ENCODE data around the gene C1orf159. TPM values are rescaled to one million over a fixed set of nuclear protein-coding genes. Genes with fewer than 3 reads are reported as not detected.

Gene C1orf159
- polyA plus RNA-seq, 2 of the 4 experiments (the other 2 are of a cell fraction): 4.0 to 10.2 TPM

DNA sequence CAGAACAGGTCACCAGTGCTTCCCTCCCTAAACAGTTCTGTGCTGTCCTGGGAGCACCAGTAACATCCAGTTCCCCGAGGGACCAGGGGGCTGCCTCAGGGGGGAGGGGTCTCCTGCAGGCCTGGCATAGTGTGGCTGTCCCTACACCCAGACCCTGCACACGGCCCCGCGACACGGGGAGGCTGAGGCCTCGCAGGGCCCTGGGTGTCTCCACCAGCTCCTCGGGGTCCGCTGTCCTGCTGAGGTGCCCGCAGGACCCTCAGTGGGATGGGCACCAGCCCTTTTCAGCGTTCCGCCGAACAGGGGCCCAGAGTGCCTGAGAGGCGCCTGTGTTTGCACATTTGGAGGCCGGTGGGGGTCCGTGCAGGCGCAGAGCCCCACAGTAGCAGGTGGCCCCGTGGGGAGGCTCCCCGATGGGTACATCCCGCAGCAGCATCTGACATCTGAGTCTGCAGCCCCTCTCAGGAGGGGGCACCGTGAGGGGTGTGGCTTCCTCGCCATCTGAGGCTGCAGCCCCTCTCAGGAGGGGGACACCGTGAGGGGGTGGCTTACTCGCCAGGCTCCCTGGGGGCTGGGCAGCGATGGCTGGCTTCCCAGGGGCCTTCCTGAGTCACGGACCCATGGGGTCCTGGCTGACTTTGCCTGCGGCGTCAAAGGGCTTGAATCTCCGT lies 18.5 kb upstream of the C1orf159 start:
- TF ChIP-seq POLR2A (IDR thresholded peaks at IDR 0.05; ENCODE audit: low read length) (no peak), SREBF2 (IDR thresholded peaks at IDR 0.05) (no peak), CBX2 (IDR thresholded peaks at IDR 0.05; ENCODE audit: borderline replicate concordance, low read depth) (no peak), SMC3 (IDR thresholded peaks at IDR 0.05) (no peak), MAFK (IDR thresholded peaks at IDR 0.05; ENCODE audit: partially characterized antibody) (no peak), TP53 (CRISPR knock-in tag; IDR thresholded peaks at IDR 0.05) (no peak), TFCP2L1 (CRISPR knock-in tag; IDR thresholded peaks at IDR 0.05) (no peak), GATA3 (IDR thresholded peaks at IDR 0.05; ENCODE audit: borderline replicate concordance) (no peak), RCOR1 (IDR thresholded peaks at IDR 0.05; ENCODE audit: low read depth, low read length) (no peak)
- TF ChIP-seq, protein P1, sequence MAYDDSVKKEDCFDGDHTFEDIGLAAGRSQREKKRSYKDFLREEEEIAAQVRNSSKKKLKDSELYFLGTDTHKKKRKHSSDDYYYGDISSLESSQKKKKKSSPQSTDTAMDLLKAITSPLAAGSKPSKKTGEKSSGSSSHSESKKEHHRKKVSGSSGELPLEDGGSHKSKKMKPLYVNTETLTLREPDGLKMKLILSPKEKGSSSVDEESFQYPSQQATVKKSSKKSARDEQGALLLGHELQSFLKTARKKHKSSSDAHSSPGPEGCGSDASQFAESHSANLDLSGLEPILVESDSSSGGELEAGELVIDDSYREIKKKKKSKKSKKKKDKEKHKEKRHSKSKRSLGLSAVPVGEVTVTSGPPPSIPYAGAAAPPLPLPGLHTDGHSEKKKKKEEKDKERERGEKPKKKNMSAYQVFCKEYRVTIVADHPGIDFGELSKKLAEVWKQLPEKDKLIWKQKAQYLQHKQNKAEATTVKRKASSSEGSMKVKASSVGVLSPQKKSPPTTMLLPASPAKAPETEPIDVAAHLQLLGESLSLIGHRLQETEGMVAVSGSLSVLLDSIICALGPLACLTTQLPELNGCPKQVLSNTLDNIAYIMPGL (CRISPR knock-in tag; IDR thresholded peaks at IDR 0.05; ENCODE audit: borderline replicate concordance): no peak
- TF ChIP-seq, protein P2, sequence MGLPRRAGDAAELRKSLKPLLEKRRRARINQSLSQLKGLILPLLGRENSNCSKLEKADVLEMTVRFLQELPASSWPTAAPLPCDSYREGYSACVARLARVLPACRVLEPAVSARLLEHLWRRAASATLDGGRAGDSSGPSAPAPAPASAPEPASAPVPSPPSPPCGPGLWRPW (IDR thresholded peaks at IDR 0.05): no peak
- ATAC-seq: no peak
- Histone ChIP-seq H3K4me3 (no peak overlapping the region), H3K9me3 (no peaks in the 10 kb centered on the region), H3K4me1 (no peaks in the 10 kb centered on the region), H3K4me2 (no peak overlapping the region), H3K27ac (no peak overlapping the region)
- no CpG with 5 or more reads among the region's 28 CpGs for WGBS (ENCODE audit: missing lambda C conversion rate)
- no peak for DNase-seq (ENCODE audit: low read depth in 1 of 2, low spot score in 1 of 2)
- FAIRE-seq: no peak
- POLR2A ChIA-PET: no interaction called here
- CTCF ChIA-PET: interaction anchor here (1.0 kb wide), 1 partner anchor 13 kb away, joined by 3 read pairs; no protein-coding TSS in a partner anchor

DNA sequence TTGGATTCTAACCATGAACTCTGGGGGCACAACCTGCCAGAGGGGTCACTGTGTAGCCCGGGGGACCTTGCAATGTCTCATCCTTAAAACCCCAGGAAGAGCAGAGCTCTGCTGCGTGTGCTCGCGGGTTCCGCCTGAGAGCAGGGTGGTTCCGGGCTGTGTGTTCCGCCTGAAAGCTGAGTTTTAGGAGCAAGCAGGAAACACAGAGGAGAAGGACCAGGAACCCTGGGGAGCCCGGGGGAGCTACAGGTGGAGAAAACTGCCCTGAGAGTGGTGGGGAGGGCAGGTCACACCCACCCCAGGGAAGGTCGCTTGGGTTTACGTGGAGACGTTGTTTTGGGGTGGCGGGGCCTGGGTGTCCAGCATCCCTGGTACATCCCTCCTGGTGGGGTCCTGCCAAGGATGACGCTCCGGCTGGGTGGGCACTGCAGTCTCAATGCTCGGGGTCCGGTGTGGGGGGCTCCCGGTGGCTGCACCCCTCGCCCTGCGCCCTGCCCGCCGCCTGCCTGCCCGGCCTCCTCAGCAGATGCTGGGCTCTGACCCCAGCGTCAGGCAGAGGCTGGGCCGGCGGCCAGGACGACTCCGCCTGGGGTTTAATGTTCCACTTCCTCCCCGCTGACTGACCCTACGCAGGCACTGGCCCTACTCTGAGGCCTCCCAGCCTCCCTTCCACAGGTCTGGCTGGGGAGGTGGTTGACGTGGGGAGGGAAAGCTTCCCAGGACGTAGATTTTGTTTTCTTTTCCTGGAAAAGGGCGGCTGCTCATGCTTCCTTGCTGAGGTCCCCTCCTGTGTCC lies 17.3 kb upstream of the C1orf159 start:
- POLR2A ChIA-PET: no interaction called here
- no peak overlapping the region for H3K27ac ChIP-seq
- no peak for ATAC-seq
- 82% methylated on average over 17 of the region's 32 CpGs for WGBS (ENCODE audit: missing lambda C conversion rate)
- FAIRE-seq: no peak
- H3K4me2 ChIP-seq: no peak overlapping the region
- CTCF ChIA-PET: interaction anchor here (2.0 kb wide), 1 partner anchor 10 kb away, joined by 7 read pairs; no protein-coding TSS in a partner anchor
- H3K4me3 ChIP-seq: no peak overlapping the region
- H3K9me3 ChIP-seq: no peaks in the 10 kb centered on the region
- DNase-seq (ENCODE audit: low read depth in 1 of 2, low spot score in 1 of 2): no peak
- TF ChIP-seq POLR2A (IDR thresholded peaks at IDR 0.05; ENCODE audit: low read length): no peak
- no peak for TF ChIP-seq TFCP2L1 (CRISPR knock-in tag; IDR thresholded peaks at IDR 0.05)
- no peak for TF ChIP-seq SREBF2 (IDR thresholded peaks at IDR 0.05)
- no peaks in the 10 kb centered on the region for H3K4me1 ChIP-seq

DNA sequence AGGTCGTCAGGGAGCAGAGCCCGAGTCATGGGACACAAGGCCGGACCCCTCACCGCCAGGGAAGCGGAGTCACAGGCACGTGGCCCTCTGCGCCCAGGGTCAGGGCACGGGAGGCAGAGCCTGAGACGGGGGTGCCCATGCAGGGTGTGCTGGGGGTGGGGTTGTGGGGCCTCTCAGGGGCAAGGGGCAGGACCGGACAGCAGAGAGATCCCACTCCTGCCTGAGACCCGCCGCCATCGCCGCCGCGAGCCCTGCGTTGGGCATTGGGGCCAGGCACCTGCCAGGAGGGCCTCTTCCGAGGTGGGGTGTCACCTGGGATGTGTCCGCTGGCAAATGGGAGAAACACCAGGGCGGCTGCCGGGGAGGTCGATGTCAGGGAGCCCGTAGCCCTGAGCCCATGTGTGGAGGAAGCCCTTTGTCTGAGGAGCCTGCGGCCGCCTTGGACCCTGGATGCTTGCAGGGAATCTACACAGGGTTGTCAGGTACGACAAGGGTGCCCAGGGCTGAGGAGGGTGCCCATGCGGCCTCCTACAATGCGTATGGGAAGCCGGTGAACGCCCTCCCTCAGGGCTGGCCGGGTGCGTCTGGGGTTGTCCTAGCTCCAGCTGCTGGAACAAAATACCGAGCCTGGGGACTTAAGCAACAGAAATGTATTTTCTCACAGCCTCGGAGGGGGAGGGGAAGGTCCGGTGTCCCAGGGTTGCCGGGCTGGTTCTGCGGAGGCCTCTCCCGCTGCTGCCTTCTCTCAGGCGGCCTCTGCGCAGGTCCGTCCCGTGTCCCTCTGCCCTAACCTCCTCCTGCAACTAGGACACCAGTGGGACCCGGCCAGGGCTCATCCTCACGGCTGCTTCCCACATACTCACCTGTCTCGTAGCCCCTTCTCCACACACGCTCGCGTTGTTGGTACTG lies 16.4 kb upstream of the C1orf159 start:
- CTCF ChIA-PET: interaction anchor here (2.0 kb wide), 1 partner anchor 10 kb away, joined by 7 read pairs; no protein-coding TSS in a partner anchor
- H3K9me3 ChIP-seq: no peaks in the 10 kb centered on the region
- no peak overlapping the region for H3K4me3 ChIP-seq
- WGBS (ENCODE audit: missing lambda C conversion rate): 82% methylated on average over 36 of the region's 48 CpGs
- no peaks in the 10 kb centered on the region for H3K4me1 ChIP-seq
- H3K27ac ChIP-seq: no peak overlapping the region
- FAIRE-seq (no peak), DNase-seq (ENCODE audit: low read depth in 1 of 2, low spot score in 1 of 2) (no peak), ATAC-seq (no peak)
- POLR2A ChIA-PET: no interaction called here
- H3K4me2 ChIP-seq: no peak overlapping the region
- no peak for TF ChIP-seq SREBF2 (IDR thresholded peaks at IDR 0.05)
- TF ChIP-seq KDM5A (IDR thresholded peaks at IDR 0.05): no peak
